ENCODE results near the gene SLCO4A1. TPM values are rescaled to one million over a fixed set of nuclear protein-coding genes. Genes with fewer than 3 reads are reported as not detected.

The SLCO4A1 gene
- total RNA-seq, 2 donors from 2014 or later: 2.6 to 6.2 TPM

DNA sequence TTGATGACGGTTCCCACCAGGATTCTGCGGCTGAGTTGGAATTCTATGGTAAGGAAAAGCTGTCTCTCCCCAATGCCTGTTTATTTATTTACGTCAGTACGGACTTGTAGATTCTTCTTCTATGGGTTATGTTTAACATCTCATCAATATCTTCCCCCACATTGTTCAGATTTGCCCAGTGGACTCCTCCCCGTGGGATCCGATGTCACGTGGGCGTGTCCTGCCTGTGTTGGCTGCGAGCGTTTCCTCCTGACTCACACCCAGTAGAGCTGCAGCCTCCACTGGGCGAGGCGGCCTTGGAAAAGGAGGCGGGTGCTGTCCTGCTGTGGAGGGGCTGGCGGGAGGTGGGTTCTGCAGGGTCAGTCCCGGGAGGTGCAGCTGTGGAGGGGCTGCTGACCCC lies 46.8 kb upstream of the SLCO4A1 start:
- no peak for TF ChIP-seq POLR2A (IDR thresholded peaks at IDR 0.05)
- TF ChIP-seq, protein P1, sequence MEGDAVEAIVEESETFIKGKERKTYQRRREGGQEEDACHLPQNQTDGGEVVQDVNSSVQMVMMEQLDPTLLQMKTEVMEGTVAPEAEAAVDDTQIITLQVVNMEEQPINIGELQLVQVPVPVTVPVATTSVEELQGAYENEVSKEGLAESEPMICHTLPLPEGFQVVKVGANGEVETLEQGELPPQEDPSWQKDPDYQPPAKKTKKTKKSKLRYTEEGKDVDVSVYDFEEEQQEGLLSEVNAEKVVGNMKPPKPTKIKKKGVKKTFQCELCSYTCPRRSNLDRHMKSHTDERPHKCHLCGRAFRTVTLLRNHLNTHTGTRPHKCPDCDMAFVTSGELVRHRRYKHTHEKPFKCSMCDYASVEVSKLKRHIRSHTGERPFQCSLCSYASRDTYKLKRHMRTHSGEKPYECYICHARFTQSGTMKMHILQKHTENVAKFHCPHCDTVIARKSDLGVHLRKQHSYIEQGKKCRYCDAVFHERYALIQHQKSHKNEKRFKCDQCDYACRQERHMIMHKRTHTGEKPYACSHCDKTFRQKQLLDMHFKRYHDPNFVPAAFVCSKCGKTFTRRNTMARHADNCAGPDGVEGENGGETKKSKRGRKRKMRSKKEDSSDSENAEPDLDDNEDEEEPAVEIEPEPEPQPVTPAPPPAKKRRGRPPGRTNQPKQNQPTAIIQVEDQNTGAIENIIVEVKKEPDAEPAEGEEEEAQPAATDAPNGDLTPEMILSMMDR (IDR thresholded peaks at IDR 0.05): no peak
- Histone ChIP-seq H3K36me3 (replicated peaks in 1 of 2; ENCODE audit: insufficient read depth in 1 of 2, low read depth in 2 of 2) (no peaks in the 10 kb centered on the region), H3K27me3 (peaks cover 0 to 7% of the 10 kb centered on the region in 2 donors), H3K27ac (no peak overlapping the region), H3K9me3 (no peaks in the 10 kb centered on the region), H3K4me3 (no peak overlapping the region), H3K4me1 (peaks cover 7% of the 10 kb centered on the region)
- 13 to 14% methylated on average over 15 of the region's 15 CpGs for WGBS, 2 donors
- DNase-seq: peak; percentile 56 to 71 (median 67)
- intact Hi-C loops (cut with DNase I): no loop called here
- ATAC-seq: peak; percentile 78

- no peaks in the 10 kb centered on the region for H3K9me3 ChIP-seq
- peaks cover 0 to 7% of the 10 kb centered on the region in 2 donors for H3K27me3 ChIP-seq
- WGBS, 2 donors: 53% methylated on average over 18 of the region's 18 CpGs; no CpG with 5 or more reads in 1 of the 2 donors
- no peak overlapping the region for H3K27ac ChIP-seq
- H3K4me3 ChIP-seq: no peak overlapping the region
- ATAC-seq (no peak), DNase-seq (no peak)
- intact Hi-C loops (cut with DNase I): no loop called here
- peaks cover 7% of the 10 kb centered on the region for H3K4me1 ChIP-seq
- no peaks in the 10 kb centered on the region for H3K36me3 ChIP-seq (replicated peaks in 1 of 2; ENCODE audit: insufficient read depth in 1 of 2, low read depth in 2 of 2)
- TF ChIP-seq, protein P1 (IDR thresholded peaks at IDR 0.05): no peak
- no peak for TF ChIP-seq POLR2A (IDR thresholded peaks at IDR 0.05)
Measured at GRCh38 chr20:62596486-62596885, 45.8 kb upstream of the SLCO4A1 start.

DNA sequence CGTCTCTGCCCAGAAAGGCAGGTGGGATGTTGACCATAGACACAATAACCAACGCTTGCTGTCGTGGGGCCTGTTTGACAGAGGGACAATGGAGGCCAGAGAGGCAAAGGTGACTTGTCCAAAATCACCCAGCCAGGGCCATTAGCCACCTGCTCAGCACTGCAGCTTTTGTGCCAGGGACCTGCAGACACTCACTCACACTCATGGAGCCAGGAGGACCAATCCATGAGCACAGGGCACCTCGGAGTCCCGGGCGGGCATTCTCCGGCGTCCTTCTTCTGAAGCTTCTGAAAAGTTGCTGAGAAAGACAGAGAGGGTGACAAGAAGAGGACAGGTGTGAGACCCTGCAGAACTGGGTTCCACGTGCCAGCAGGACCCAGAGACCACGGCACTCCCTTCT lies 45.4 kb upstream of the SLCO4A1 start:
- no peak overlapping the region for H3K4me3 ChIP-seq
- H3K27ac ChIP-seq: no peak overlapping the region
- TF ChIP-seq, protein P1 (IDR thresholded peaks at IDR 0.05): no peak
- no peak for TF ChIP-seq POLR2A (IDR thresholded peaks at IDR 0.05)
- H3K9me3 ChIP-seq: no peaks in the 10 kb centered on the region
- WGBS, 2 donors: 63 to 76% methylated on average over 9 to 10 of the region's 10 CpGs
- ATAC-seq: no peak
- intact Hi-C loops (cut with DNase I): no loop called here
- no peaks in the 10 kb centered on the region for H3K36me3 ChIP-seq (replicated peaks in 1 of 2; ENCODE audit: insufficient read depth in 1 of 2, low read depth in 2 of 2)
- H3K27me3 ChIP-seq: peaks cover 0 to 7% of the 10 kb centered on the region in 2 donors
- no peak for DNase-seq
- H3K4me1 ChIP-seq: peaks cover 7% of the 10 kb centered on the region

DNA sequence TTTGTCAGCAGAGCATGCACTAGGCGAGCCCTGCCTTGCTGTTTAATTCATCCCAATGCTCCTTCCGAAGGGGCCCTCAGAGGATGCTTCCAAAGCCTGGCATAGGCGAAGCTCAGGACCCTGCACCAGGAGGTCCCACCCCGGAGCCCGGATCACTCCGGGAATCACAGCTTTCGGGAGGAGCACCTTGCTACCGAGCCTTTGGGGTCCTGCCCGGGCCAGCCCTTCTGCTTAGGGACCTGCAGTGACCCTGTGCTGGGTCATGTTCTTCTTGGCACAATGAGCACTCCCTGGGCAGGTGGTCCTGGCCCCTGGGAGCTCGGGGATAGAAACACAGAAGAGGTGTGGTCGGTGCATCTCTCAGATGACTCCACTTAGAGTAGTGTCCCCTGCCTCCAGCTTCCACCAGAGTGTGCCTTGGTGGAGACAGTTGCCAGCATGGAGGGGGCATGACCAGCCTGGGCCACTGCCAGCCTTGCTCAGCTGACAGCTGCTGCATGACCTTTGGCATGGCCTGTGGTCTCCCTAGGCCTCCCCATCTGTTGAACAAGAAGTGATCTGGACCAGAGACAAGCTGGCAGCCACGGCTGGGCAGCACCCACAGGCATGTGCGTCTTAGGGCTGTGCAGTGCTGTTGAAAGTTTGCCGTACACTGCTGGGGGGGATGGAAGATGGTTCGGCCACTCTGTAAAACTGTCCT lies 44.7 kb upstream of the SLCO4A1 start:
- TF ChIP-seq, protein P1 (IDR thresholded peaks at IDR 0.05): no peak
- TF ChIP-seq POLR2A (IDR thresholded peaks at IDR 0.05): no peak
- intact Hi-C loops (cut with DNase I): no loop called here
- no peaks in the 10 kb centered on the region for H3K36me3 ChIP-seq (replicated peaks in 1 of 2; ENCODE audit: insufficient read depth in 1 of 2, low read depth in 2 of 2)
- H3K27ac ChIP-seq: no peak overlapping the region
- WGBS, 2 donors: 25 to 74% methylated on average over 4 to 15 of the region's 15 CpGs
- H3K4me3 ChIP-seq: no peak overlapping the region
- peaks cover 9% of the 10 kb centered on the region for H3K4me1 ChIP-seq
- DNase-seq: no peak
- peaks cover 0 to 7% of the 10 kb centered on the region in 2 donors for H3K27me3 ChIP-seq
- ATAC-seq: no peak
- H3K9me3 ChIP-seq: no peaks in the 10 kb centered on the region

DNA sequence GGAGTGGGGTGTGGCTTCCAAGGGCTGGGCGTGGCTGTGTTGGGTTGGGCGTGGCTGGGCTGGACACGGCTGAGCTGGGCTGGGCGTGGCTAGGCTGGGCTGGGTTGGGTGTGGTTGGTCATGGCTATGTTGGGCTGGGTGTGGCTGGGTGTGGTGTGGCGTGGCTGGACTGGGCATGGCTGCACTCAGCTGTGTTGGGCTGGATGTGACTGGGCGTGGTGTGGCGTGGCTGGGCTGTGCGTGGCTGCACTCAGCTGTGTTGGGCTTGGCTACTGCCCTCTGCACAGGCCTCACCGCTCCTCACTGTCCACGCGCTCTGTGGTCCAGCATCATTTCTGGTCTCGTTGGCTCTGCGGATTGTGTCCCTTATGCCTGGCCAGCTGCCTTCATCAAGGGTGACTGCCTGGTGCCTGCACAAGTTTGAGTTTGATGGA lies 43.5 kb upstream of the SLCO4A1 start:
- intact Hi-C loops (cut with DNase I): no loop called here
- Histone ChIP-seq H3K4me1 (peaks cover 21% of the 10 kb centered on the region), H3K27me3 (peaks cover 0 to 7% of the 10 kb centered on the region in 2 donors), H3K27ac (no peak overlapping the region), H3K36me3 (replicated peaks in 1 of 2; ENCODE audit: insufficient read depth in 1 of 2, low read depth in 2 of 2) (no peaks in the 10 kb centered on the region), H3K4me3 (no peak overlapping the region), H3K9me3 (no peaks in the 10 kb centered on the region)
- DNase-seq: no peak
- TF ChIP-seq POLR2A (IDR thresholded peaks at IDR 0.05): no peak
- TF ChIP-seq, protein P1 (IDR thresholded peaks at IDR 0.05): no peak
- WGBS, 2 donors: 69 to 83% methylated on average over 6 to 13 of the region's 13 CpGs
- no peak for ATAC-seq
